MM.1S (cell line): ENCODE data around the gene ZSCAN25.

Source experiments
- DNase-seq: peaks from one replicate; pipeline ENCODE4 v3.0.0-alpha.2; 2015
- H2AFZ ChIP-seq: fragments of 300-600 bp; sonication (generic); 2 replicates; pipeline ENCODE4 v1.6.0; 2016; ENCODE audit warnings: antibody characterized with exemption, low read length
- H3F3A ChIP-seq: fragments of 300-600 bp; sonication (generic); 2 replicates; pipeline ENCODE4 v1.6.1; 2016; ENCODE audit warnings: mild to moderate bottlenecking, antibody characterized with exemption, low read length, moderate library complexity, mixed read lengths; ENCODE audit not compliant: insufficient read depth
- H3K27ac ChIP-seq: fragments of 300-600 bp; sonication (generic); 2 replicates; pipeline ENCODE4 v1.5.1; 2016; ENCODE audit warnings: mild to moderate bottlenecking, low read length
- H3K27me3 ChIP-seq: fragments of 300-600 bp; sonication (generic); replicated peaks from 2 replicates; pipeline ENCODE4 v1.6.0; 2016; ENCODE audit warnings: low read length; ENCODE audit not compliant: insufficient read depth
- H3K36me3 ChIP-seq: fragments of 300-600 bp; sonication (generic); replicated peaks from 2 replicates; pipeline ENCODE4 v1.6.1; 2016; ENCODE audit warnings: mild to moderate bottlenecking, low read length, mixed read lengths; ENCODE audit not compliant: insufficient read depth
- H3K4me1 ChIP-seq: fragments of 300-600 bp; sonication (generic); 2 replicates; pipeline ENCODE4 v1.6.1; 2016; ENCODE audit warnings: low read length, mixed read lengths
- H3K4me2 ChIP-seq: fragments of 300-600 bp; sonication (generic); 2 replicates; pipeline ENCODE4 v1.6.0; 2016; ENCODE audit warnings: low read depth, low read length
- H3K4me3 ChIP-seq: fragments of 300-600 bp; sonication (generic); 2 replicates; pipeline ENCODE4 v1.5.1; 2016; ENCODE audit warnings: low read length, mixed read lengths
- H3K79me2 ChIP-seq: fragments of 300-600 bp; sonication (generic); 2 replicates; pipeline ENCODE4 v1.6.1; 2016; ENCODE audit warnings: mixed run types, low read length, mixed read lengths
- H3K9ac ChIP-seq: fragments of 300-600 bp; sonication (generic); 2 replicates; pipeline ENCODE4 v1.6.1; 2016; ENCODE audit warnings: low read length, mixed read lengths
- H3K9me2 ChIP-seq: fragments of 300-600 bp; sonication (generic); replicated peaks from 2 replicates; pipeline ENCODE4 v1.6.1; 2016; ENCODE audit warnings: mild to moderate bottlenecking, low read length, mixed read lengths; ENCODE audit not compliant: insufficient read depth
- H3K9me3 ChIP-seq: fragments of 300-600 bp; sonication (generic); replicated peaks from 2 replicates; pipeline ENCODE4 v1.6.1; 2016; ENCODE audit warnings: mild to moderate bottlenecking, low read length, mixed read lengths; ENCODE audit not compliant: insufficient read depth
- H4K20me1 ChIP-seq: fragments of 300-600 bp; sonication (generic); 2 replicates; pipeline ENCODE4 v1.6.1; 2016; ENCODE audit warnings: mild to moderate bottlenecking, low read length, moderate library complexity, mixed read lengths; ENCODE audit not compliant: insufficient read depth
- CTCF ChIP-seq: fragments of 300-600 bp; sonication (generic); IDR thresholded peaks from 2 replicates; pipeline ENCODE4 v1.5.1; 2016; ENCODE audit warnings: antibody characterized with exemption, low read length, mixed read lengths
- EZH2 ChIP-seq: fragments of 300-600 bp; sonication (generic); optimal IDR thresholded peaks from 2 replicates; pipeline ENCODE3; 2017; ENCODE audit warnings: low read depth, mild to moderate bottlenecking, antibody characterized with exemption, low read length, mixed read lengths
- EZH2phosphoT487 ChIP-seq: fragments of 300-600 bp; sonication (generic); IDR thresholded peaks from 2 replicates; pipeline ENCODE4 v1.6.1; 2018; ENCODE audit warnings: antibody characterized with exemption, low read length

The ZSCAN25 gene

DNA sequence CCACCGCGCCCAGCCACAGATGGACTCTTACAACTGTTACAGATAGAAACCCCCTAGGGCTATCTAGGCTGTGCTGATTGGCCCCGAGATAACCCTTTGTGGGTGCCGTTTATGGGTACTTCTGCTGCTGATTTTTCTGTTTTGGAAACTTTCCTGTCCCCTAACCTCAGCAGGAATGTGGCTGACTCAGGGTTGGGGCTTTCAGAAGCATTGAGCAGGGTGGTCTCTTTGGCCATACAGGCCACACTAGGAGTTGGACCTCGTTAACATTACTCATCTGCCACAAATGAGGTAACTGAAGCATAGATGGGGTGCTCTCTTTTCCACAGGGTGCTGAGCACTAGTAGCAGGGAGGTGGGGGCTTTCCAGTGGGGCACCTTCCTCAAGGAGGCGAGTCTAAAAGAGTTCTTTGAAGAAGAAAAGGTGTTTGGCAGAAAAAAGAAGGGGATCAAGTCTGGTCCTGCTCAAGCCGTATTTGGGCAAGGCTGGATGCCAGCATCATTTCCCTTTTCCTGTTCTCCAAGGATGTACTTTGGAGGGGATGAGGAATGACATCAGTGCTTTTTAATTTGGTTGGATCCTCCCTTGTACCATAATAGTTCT is 6.4 kb downstream of the ZSCAN25 start:
- Histone ChIP-seq H3K4me2 (no peak overlapping the region), H3F3A (no peaks in the 10 kb centered on the region), H3K4me3 (no peak overlapping the region), H3K4me1 (no peaks in the 10 kb centered on the region), H3K27me3 (no peaks in the 10 kb centered on the region), H2AFZ (no peak overlapping the region), H4K20me1 (no peaks in the 10 kb centered on the region), H3K36me3 (peaks cover 12% of the 10 kb centered on the region), H3K79me2 (peaks cover 28% of the 10 kb centered on the region), H3K9me3 (no peaks in the 10 kb centered on the region), H3K27ac (no peak overlapping the region), H3K9me2 (no peaks in the 10 kb centered on the region), H3K9ac (no peak overlapping the region)
- no peak for TF ChIP-seq EZH2
- TF ChIP-seq CTCF = no peak
- no peak for TF ChIP-seq EZH2phosphoT487
- no peak for DNase-seq

DNA sequence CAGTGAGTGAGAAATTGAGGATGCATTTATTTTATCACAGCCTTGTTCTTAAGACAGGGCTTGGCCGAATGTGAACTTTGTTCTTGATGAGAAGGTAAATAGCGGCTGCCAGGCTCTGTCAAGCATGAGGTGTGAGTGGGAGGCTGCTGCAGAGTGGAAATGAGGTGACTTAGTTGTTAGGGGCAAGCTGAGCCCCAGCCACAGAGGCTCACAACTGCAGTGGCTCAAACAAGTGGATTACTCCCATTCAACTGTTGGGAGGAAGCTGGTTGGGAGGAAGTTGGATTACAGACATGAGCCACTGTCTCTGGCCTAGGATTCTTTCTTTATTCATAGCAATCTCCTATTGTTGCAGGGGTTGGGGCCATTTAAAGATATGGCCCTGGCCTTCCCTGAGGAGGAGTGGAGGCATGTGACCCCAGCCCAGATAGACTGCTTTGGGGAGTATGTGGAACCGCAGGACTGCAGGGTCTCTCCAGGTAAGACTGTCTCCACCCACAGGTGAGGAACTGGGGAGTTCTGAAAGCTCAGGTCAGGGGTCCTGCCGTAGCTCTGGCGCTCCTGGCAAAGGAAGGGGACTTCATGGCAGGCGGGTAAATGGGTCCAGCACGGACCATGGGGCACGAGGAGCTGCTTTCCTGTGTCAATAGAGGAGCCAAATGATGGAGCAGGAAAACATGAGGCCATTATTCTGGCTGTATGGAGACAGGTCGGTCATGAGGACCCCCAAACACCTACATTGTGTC is 7.1 kb downstream of the ZSCAN25 start:
- TF ChIP-seq EZH2phosphoT487 (no peak), CTCF (no peak), EZH2 (no peak)
- Histone ChIP-seq H3K27ac (no peak overlapping the region), H3K4me1 (no peaks in the 10 kb centered on the region), H3K27me3 (no peaks in the 10 kb centered on the region), H3K4me3 (no peak overlapping the region), H3K4me2 (no peak overlapping the region), H3K9ac (no peak overlapping the region), H2AFZ (no peak overlapping the region), H3K9me2 (no peaks in the 10 kb centered on the region), H4K20me1 (no peaks in the 10 kb centered on the region), H3K79me2 (peaks cover 21% of the 10 kb centered on the region), H3F3A (no peaks in the 10 kb centered on the region), H3K9me3 (no peaks in the 10 kb centered on the region), H3K36me3 (peaks cover 9% of the 10 kb centered on the region)
- no peak for DNase-seq

GRCh38 chr7:99624484-99624883 is 7.7 kb downstream of the ZSCAN25 start:
- H3K27ac ChIP-seq = no peak overlapping the region
- peaks cover 15% of the 10 kb centered on the region for H3K79me2 ChIP-seq
- H3K4me3 ChIP-seq = no peak overlapping the region
- no peak for DNase-seq
- H3F3A ChIP-seq = no peaks in the 10 kb centered on the region
- no peaks in the 10 kb centered on the region for H3K9me2 ChIP-seq
- TF ChIP-seq EZH2phosphoT487 (no peak), CTCF (no peak), EZH2 (no peak)
- no peak overlapping the region for H2AFZ ChIP-seq
- H3K27me3 ChIP-seq = no peaks in the 10 kb centered on the region
- H4K20me1 ChIP-seq = no peaks in the 10 kb centered on the region
- no peaks in the 10 kb centered on the region for H3K9me3 ChIP-seq
- peaks cover 9% of the 10 kb centered on the region for H3K36me3 ChIP-seq
- no peak overlapping the region for H3K4me2 ChIP-seq
- no peak overlapping the region for H3K9ac ChIP-seq
- no peaks in the 10 kb centered on the region for H3K4me1 ChIP-seq
